Measurements from ENCODE around the gene DAD1. TPM values are rescaled to one million over a fixed set of nuclear protein-coding genes. Genes with fewer than 3 reads are reported as not detected.
A peak's percentile ranks its signal among the peaks of the same experiment; 100 is the strongest.
"Not testable (repeated sequence)": the region's sequence is repeated elsewhere in the genome, so short reads cannot be mapped to it uniquely, and the experiment has no call there.

Gene DAD1
- total RNA-seq (2022) (166 and 210 TPM in 2 replicates), Bru-seq, nascent RNA (percentile 89 among the genes with signal in this experiment), BruChase-seq, experiment 1, labeled RNA remaining after a 6-hour chase (percentile 86 among the genes with signal in this experiment), BruChase-seq, experiment 2, labeled RNA remaining after a 2-hour chase (percentile 88 among the genes with signal in this experiment)
- long read RNA-seq, transcript DAD1-204 (2 exons, 441 nt), result minor isoform, 7 of 305 reads
- long read RNA-seq, transcript DAD1-201 (3 exons, 731 nt), result major isoform, 265 of 305 reads
- long read RNA-seq, partial matches to known transcripts, result 9 of 305 reads
- long read RNA-seq, other reads (novel, unspliced or antisense), result 24 of 305 reads

DNA sequence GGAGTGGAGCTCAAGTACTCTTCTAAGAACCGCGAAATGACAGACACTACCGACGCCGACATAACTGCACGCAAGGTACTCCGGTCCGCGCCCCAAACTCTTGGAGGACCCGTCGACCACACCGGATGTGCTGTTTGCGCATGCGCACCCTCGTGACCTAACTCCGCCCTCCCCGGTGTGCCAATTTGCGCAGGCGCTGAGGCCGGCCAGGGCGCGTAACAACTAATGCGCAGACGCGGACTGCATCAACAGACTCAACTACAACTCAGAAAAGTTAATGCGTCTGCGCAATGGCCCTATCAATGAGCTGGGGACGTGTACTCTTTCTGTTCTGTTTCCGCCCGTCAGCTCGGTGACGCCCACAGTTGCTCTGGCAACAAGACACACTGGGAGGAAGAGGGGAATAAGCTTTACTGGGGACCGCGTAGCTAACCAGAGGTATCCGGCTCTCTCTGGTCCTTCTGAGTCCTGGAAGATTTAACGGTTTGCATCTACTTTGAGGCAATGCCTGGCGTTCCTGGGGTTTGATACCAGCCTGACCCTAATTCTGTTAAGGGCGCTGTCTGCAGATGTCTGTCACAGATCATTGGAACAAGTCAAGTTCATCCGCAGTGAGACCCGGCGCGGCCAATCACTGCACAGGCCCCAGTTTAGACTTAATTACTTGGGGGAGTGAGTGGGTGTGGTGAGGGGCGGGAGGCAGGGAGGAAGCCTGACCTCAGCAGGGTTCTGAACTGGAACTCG, at the start of gene DAD1:
DAD1 (minus strand) TSS at position 129 of the 744 bp plus-strand sequence; CDS start at position 62, 67 bp downstream.
- Mint-ChIP-seq H3K4me3 (ENCODE audit: unreplicated experiment) (peak within 1 kb of the TSS; percentile 92), H3K27ac (ENCODE audit: low read depth, unreplicated experiment) (peak within 1 kb of the TSS; percentile 96), H3K9me3 (ENCODE audit: unreplicated experiment) (no peaks in the 10 kb centered on the region), H3K27me3 (ENCODE audit: insufficient read depth, unreplicated experiment) (peaks cover 25% of the 10 kb centered on the region), H3K36me3 (ENCODE audit: insufficient read depth, unreplicated experiment) (peaks cover 35% of the 10 kb centered on the region), H3K4me1 (ENCODE audit: insufficient read depth, unreplicated experiment) (peaks cover 21% of the 10 kb centered on the region)
- DNase-seq (ENCODE audit: unreplicated experiment), result peak; percentile 99
- intact Hi-C loops (cut with micrococcal nuclease), result loop anchor here (1.0 kb wide), 1 partner anchor 57 kb away; no protein-coding TSS in a partner anchor
- BruUV-seq (replicated peaks), result no TSS peak
- TF ChIP-seq, protein P1, sequence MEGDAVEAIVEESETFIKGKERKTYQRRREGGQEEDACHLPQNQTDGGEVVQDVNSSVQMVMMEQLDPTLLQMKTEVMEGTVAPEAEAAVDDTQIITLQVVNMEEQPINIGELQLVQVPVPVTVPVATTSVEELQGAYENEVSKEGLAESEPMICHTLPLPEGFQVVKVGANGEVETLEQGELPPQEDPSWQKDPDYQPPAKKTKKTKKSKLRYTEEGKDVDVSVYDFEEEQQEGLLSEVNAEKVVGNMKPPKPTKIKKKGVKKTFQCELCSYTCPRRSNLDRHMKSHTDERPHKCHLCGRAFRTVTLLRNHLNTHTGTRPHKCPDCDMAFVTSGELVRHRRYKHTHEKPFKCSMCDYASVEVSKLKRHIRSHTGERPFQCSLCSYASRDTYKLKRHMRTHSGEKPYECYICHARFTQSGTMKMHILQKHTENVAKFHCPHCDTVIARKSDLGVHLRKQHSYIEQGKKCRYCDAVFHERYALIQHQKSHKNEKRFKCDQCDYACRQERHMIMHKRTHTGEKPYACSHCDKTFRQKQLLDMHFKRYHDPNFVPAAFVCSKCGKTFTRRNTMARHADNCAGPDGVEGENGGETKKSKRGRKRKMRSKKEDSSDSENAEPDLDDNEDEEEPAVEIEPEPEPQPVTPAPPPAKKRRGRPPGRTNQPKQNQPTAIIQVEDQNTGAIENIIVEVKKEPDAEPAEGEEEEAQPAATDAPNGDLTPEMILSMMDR (IDR thresholded peaks at IDR 0.05; ENCODE audit: unreplicated experiment), result no peak
- ChIA-PET CTCF (interaction anchor here (0.5 to 8.3 kb wide), 14 partner anchors 8 to 368 kb away, joined by 3 to 58 read pairs (median 4); partner anchors contain the start of genes ABHD4, HAUS4 and OR6J1), POLR2A (interaction anchor here (0.6 to 5.6 kb wide), 32 partner anchors 9 to 506 kb away, joined by 3 to 116 read pairs (median 5); partner anchors contain the start of genes ABHD4, ACIN1, C14orf119 and MRPL52)

DNA sequence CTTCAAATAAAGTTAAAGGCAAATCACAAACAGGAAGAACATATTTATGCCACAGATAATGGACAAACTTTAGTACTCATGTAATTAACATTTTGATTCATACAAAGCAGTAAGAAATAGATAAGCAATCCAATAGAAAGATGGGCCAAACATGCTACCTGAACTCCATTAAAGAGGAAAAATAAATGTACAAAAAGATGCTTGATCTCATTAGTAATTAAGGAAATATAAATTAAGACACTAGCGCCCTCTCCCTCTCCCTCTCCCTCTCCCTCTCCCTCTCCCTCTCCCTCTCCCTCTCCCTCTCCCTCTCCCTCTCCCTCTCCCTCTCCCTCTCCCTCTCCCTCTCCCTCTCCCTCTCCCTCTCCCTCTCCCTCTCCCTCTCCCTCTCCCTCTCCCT, 47.0 kb upstream of the DAD1 start:
- BruUV-seq (replicated peaks), result not testable (repeated sequence)
- H3K27me3 Mint-ChIP-seq (ENCODE audit: insufficient read depth, unreplicated experiment), result peaks cover 26% of the 10 kb centered on the region
- POLR2A ChIA-PET, result interaction anchor here (0.7 kb wide), 1 partner anchor 38 kb away, joined by 3 read pairs; the partner anchor contains the start of gene ABHD4

DNA sequence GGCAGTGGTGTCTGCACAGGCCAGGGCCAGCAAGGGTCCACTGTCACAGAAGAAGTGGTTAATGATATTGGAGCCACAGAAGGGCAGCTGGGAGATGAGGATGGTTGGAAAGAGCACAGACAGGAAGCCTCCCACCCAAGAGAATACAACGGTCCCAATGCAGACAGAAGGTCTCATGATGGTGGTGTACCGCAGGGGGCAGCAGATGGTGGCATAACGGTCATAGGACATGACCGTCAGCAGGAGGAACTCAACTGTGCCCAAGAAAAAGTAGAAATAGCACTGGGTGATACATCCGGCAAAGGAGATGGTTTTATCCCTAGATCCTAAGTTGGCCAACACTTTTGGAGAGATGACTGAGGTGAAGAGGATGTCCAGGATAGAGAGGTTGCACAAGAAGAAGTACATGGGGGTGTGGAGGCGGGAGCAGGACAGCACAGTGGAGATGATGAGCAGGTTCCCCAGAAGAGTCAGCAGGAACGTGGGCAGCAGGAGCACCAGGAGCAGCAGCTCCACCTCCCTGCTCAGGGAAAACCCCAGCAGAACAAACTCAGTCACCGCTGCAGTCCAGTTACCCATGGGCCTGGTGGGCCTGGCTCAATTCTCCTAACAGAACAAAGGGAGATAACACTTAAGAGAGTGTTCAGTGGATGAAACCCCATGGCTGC, 45.3 kb upstream of the DAD1 start:
- CTCF ChIA-PET, result interaction anchor here (0.6 to 3.5 kb wide), 6 partner anchors 11 to 602 kb away, joined by 3 to 13 read pairs (median 3); partner anchors contain the start of genes ABHD4 and OR6J1
- TF ChIP-seq, protein P1 (IDR thresholded peaks at IDR 0.05; ENCODE audit: unreplicated experiment), result no peak
- Mint-ChIP-seq H3K27ac (ENCODE audit: low read depth, unreplicated experiment) (no peak overlapping the region), H3K9me3 (ENCODE audit: unreplicated experiment) (peaks cover 8% of the 10 kb centered on the region), H3K36me3 (ENCODE audit: insufficient read depth, unreplicated experiment) (no peaks in the 10 kb centered on the region), H3K4me3 (ENCODE audit: unreplicated experiment) (no peak overlapping the region), H3K27me3 (ENCODE audit: insufficient read depth, unreplicated experiment) (peaks cover 41% of the 10 kb centered on the region), H3K4me1 (ENCODE audit: insufficient read depth, unreplicated experiment) (no peaks in the 10 kb centered on the region)
- BruUV-seq (replicated peaks), result no TSS peak
- DNase-seq (ENCODE audit: unreplicated experiment), result no peak
- POLR2A ChIA-PET, result no interaction called here
- intact Hi-C loops (cut with micrococcal nuclease), result no loop called here

More for the DNA sequence above, 47.0 kb upstream of the DAD1 start:
- H3K36me3 Mint-ChIP-seq (ENCODE audit: insufficient read depth, unreplicated experiment); H3K27ac Mint-ChIP-seq (ENCODE audit: low read depth, unreplicated experiment); H3K4me1 Mint-ChIP-seq (ENCODE audit: insufficient read depth, unreplicated experiment); DNase-seq (ENCODE audit: unreplicated experiment); intact Hi-C loops (cut with micrococcal nuclease); H3K9me3 Mint-ChIP-seq (ENCODE audit: unreplicated experiment); H3K4me3 Mint-ChIP-seq (ENCODE audit: unreplicated experiment): not testable (repeated sequence)
- CTCF ChIA-PET, result interaction anchor here (3.5 kb wide), 1 partner anchor 9 kb away, joined by 13 read pairs; the partner anchor contains the start of gene OR6J1

DNA sequence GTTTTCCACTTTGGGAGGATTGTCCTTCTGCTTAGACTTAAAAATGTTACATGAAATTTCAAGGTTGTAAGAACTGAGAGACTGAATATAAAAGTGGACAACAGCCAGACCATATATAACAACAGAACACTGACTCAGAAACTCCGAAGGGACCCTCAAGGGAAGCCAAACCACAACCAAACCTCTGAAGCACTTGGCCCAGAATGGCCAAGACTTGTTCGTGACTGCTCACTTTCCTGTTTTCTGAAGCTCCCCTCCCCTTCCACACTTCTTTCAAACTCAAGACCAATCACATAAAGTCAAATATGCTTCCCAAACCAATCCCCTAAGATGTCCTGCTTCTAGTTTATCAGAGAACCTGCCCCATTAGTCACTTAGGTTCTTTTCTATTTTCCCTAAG, 41.5 kb upstream of the DAD1 start:
- no peak for DNase-seq (ENCODE audit: unreplicated experiment)
- H3K27me3 Mint-ChIP-seq (ENCODE audit: insufficient read depth, unreplicated experiment), result peaks cover 46% of the 10 kb centered on the region
- no peaks in the 10 kb centered on the region for H3K4me1 Mint-ChIP-seq (ENCODE audit: insufficient read depth, unreplicated experiment)
- ChIA-PET CTCF (interaction anchor here (1.2 to 1.4 kb wide), 2 partner anchors 33 to 74 kb away, joined by 3 read pairs; partner anchors contain the start of gene ABHD4), POLR2A (interaction anchor here (0.7 kb wide), 1 partner anchor 178 kb away, joined by 3 read pairs; no protein-coding TSS in a partner anchor)
- BruUV-seq (replicated peaks), result no TSS peak
- H3K9me3 Mint-ChIP-seq (ENCODE audit: unreplicated experiment), result peaks cover 8% of the 10 kb centered on the region
- TF ChIP-seq, protein P1 (IDR thresholded peaks at IDR 0.05; ENCODE audit: unreplicated experiment), result no peak
- intact Hi-C loops (cut with micrococcal nuclease), result no loop called here
- H3K27ac Mint-ChIP-seq (ENCODE audit: low read depth, unreplicated experiment), result no peak overlapping the region
- no peaks in the 10 kb centered on the region for H3K36me3 Mint-ChIP-seq (ENCODE audit: insufficient read depth, unreplicated experiment)
- H3K4me3 Mint-ChIP-seq (ENCODE audit: unreplicated experiment), result no peak overlapping the region

Data from MCF 10A (cell line).